ENCODE measurements around the gene DRC1.

DRC1 gene

GRCh38 chr2:26479789-26480565, 78.3 kb downstream of the DRC1 start:
- Histone ChIP-seq H3K36me3 (ENCODE audit: control insufficient read depth, insufficient read depth, low read length) (no peaks in the 10 kb centered on the region), H3K9ac (no peak overlapping the region), H2AFZ (no peak overlapping the region), H3K4me3 (ENCODE audit: low read depth, low read length) (no peak overlapping the region), H3K9me3 (ENCODE audit: control insufficient read depth, low read length) (no peaks in the 10 kb centered on the region), H3K4me2 (ENCODE audit: low read length) (no peak overlapping the region), H3K4me1 (no peaks in the 10 kb centered on the region), H3K27me3 (ENCODE audit: control insufficient read depth, insufficient read depth, low read length) (no peaks in the 10 kb centered on the region), H3K79me2 (no peaks in the 10 kb centered on the region), H3K27ac (no peak overlapping the region)
- TF ChIP-seq, protein P1, sequence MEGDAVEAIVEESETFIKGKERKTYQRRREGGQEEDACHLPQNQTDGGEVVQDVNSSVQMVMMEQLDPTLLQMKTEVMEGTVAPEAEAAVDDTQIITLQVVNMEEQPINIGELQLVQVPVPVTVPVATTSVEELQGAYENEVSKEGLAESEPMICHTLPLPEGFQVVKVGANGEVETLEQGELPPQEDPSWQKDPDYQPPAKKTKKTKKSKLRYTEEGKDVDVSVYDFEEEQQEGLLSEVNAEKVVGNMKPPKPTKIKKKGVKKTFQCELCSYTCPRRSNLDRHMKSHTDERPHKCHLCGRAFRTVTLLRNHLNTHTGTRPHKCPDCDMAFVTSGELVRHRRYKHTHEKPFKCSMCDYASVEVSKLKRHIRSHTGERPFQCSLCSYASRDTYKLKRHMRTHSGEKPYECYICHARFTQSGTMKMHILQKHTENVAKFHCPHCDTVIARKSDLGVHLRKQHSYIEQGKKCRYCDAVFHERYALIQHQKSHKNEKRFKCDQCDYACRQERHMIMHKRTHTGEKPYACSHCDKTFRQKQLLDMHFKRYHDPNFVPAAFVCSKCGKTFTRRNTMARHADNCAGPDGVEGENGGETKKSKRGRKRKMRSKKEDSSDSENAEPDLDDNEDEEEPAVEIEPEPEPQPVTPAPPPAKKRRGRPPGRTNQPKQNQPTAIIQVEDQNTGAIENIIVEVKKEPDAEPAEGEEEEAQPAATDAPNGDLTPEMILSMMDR (IDR thresholded peaks at IDR 0.05), result no peak

DNA sequence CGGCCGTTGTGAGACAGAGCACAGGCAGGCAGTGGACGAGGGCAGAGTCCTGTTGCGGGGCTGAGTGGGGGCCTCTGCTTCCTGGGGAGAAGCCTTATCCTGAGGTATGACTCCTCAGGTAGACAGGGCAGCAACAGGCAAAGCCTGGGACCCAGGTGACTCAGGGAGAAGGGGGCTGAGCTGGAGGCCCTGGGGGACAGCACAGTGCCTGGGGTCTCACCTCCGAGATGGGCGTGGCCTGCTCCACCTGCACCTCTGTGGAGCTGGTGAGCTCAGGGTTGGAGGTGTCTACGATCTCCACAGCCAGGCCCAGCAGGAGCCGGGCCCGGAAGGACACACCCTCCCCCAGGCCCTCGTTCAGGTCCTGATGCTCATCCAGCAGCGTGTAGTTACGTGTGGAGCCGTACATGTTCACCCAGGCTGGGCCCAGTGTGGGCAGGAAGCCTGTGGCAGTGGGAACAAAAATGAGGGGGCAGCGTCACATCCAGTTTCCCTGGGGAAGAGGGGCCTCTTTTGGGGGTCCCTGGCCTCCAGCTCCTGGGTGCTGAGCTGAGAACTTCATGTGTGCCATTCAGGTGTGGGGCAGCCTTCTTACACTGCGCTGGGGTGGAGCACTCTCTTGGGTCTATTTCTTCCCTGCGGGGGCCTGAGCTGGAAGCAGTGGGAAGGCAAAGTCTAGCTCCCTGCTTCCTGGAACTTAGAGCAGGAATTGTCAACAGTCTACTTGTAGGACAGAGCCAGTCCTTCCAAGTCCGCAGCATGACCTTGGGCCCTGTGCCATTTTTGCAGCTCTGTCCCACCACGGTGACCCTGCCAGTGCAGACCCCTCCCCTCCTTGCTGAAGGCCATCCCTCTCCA, 79.1 kb downstream of the DRC1 start:
- Histone ChIP-seq H3K4me1 (no peaks in the 10 kb centered on the region), H3K79me2 (no peaks in the 10 kb centered on the region), H2AFZ (no peak overlapping the region), H3K36me3 (ENCODE audit: control insufficient read depth, insufficient read depth, low read length) (no peaks in the 10 kb centered on the region), H3K4me2 (ENCODE audit: low read length) (no peak overlapping the region), H3K9me3 (ENCODE audit: control insufficient read depth, low read length) (no peaks in the 10 kb centered on the region), H3K9ac (no peak overlapping the region), H3K27ac (no peak overlapping the region), H3K27me3 (ENCODE audit: control insufficient read depth, insufficient read depth, low read length) (no peaks in the 10 kb centered on the region), H3K4me3 (ENCODE audit: low read depth, low read length) (no peak overlapping the region)
- TF ChIP-seq, protein P1 (IDR thresholded peaks at IDR 0.05), result no peak

GRCh38 chr2:26481706-26482105, 80.0 kb downstream of the DRC1 start:
- H3K79me2 ChIP-seq, result no peaks in the 10 kb centered on the region
- TF ChIP-seq, protein P1 (IDR thresholded peaks at IDR 0.05), result no peak
- no peaks in the 10 kb centered on the region for H3K4me1 ChIP-seq

DNA sequence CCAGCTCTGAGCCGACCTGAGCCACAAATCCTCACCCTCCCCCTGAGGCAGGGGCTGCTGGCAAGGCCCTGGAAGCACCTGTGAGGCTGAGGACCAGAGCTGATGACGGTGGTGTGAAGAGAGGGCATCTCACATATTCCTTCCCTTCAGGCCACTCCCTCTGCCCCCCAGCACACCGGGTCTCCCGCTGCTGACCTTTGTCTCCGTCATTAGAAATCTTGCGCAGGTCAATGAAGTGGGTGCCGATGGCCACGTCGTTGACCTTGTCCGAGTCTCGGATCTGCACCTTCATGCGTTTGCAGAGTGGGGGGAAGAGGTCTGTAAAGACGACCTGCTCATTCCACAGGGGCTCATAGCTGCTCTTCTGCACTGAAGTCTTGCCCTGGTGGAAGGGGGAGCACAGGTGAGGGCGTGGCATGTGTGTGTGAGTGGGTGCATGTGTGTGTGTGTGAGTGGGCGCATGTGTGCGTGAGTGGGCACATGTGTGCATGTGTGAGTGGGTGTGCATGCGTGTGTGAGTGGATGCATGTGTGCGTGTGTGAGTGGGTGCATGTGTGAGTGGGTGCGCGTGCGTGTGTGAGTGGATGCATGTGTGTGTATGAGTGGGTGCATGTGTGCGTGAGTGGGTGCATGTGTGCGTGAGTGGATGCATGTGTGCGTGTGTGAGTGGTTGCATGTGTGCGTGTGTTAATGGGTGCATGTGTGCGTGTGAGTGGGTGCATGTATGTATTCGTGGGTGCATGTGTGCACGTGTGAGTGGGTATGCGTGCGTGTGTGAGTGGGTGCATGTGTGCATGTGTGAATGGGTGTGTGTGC, 80.7 kb downstream of the DRC1 start:
- no peaks in the 10 kb centered on the region for H3K36me3 ChIP-seq (ENCODE audit: control insufficient read depth, insufficient read depth, low read length)
- no peak overlapping the region for H3K4me2 ChIP-seq (ENCODE audit: low read length)
- H3K9me3 ChIP-seq (ENCODE audit: control insufficient read depth, low read length), result no peaks in the 10 kb centered on the region
- H2AFZ ChIP-seq, result no peak overlapping the region
- TF ChIP-seq, protein P1 (IDR thresholded peaks at IDR 0.05), result no peak
- no peak overlapping the region for H3K9ac ChIP-seq
- H3K4me3 ChIP-seq (ENCODE audit: low read depth, low read length), result no peak overlapping the region
- no peaks in the 10 kb centered on the region for H3K79me2 ChIP-seq
- H3K27me3 ChIP-seq (ENCODE audit: control insufficient read depth, insufficient read depth, low read length), result no peaks in the 10 kb centered on the region
- H3K27ac ChIP-seq, result no peak overlapping the region
- H3K4me1 ChIP-seq, result no peaks in the 10 kb centered on the region

More at GRCh38 chr2:26481706-26482105, 80.0 kb downstream of the DRC1 start:
- Histone ChIP-seq H3K4me2 (ENCODE audit: low read length) (no peak overlapping the region), H3K4me3 (ENCODE audit: low read depth, low read length) (no peak overlapping the region), H3K9me3 (ENCODE audit: control insufficient read depth, low read length) (no peaks in the 10 kb centered on the region), H3K27me3 (ENCODE audit: control insufficient read depth, insufficient read depth, low read length) (no peaks in the 10 kb centered on the region), H3K9ac (no peak overlapping the region), H3K27ac (no peak overlapping the region), H3K36me3 (ENCODE audit: control insufficient read depth, insufficient read depth, low read length) (no peaks in the 10 kb centered on the region), H2AFZ (no peak overlapping the region)

All from parathyroid adenoma (tissue), 2 donors.